ENCODE data around the gene ZDHHC4. TPM values are rescaled to one million over a fixed set of nuclear protein-coding genes. Genes with fewer than 3 reads are reported as not detected.
A peak's percentile ranks its signal among the peaks of the same experiment; 100 is the strongest.

ZDHHC4 gene
- total RNA-seq: 10 to 100 TPM; 68.8 to 97.3 (median 81.4) TPM

DNA sequence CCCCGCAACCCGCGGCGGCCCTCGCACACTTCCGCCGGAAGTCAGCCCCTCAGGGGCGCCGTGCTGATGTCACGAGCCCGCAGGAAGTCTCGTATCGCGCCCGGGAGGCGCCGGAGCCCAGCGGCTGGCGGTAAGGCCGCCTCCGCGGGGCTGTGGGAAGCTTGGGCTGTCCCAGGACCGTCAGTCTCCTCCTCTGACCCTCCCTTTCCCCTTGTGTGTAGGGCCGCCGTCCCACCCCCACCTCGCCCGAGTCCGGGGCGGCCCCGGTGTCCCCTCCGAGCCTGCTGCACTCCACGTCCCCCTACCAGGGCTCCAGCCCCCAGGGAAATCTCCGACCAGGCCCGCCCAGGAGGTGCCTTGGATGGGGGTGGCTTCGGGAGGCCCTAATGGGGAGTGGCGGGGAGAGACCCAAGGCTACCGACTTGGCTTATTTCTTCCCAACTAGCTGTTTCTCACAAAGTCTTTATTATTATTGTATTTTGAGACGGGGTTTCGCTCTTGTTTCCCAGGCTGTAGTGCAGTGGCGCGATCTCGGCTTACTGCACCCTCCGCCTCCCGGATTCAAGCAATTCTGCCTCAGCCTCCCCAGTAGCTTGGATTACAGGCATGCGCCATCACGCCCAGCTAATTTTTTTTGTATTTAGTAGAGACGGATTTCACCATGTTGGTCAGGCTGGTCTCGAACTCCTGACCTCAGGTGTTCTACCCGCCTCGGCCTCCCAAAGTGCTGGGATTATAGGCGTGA is at the start of gene ZDHHC4:
ZDHHC4 (plus strand) TSS at position 86 of the 745 bp plus-strand sequence. CDS start 3,108 bp downstream, outside the sequence.
- no peaks in the 10 kb centered on the region for H3K9me3 ChIP-seq
- H3K36me3 ChIP-seq: peaks cover 13 to 15% of the 10 kb centered on the region in 2 donors
- H3K27ac ChIP-seq: peak within 1 kb of the TSS; percentile 76 to 95 (median 92)
- peak; percentile 72 to 90 for TF ChIP-seq POLR2A (IDR thresholded peaks at IDR 0.05)
- TF ChIP-seq, protein P1, sequence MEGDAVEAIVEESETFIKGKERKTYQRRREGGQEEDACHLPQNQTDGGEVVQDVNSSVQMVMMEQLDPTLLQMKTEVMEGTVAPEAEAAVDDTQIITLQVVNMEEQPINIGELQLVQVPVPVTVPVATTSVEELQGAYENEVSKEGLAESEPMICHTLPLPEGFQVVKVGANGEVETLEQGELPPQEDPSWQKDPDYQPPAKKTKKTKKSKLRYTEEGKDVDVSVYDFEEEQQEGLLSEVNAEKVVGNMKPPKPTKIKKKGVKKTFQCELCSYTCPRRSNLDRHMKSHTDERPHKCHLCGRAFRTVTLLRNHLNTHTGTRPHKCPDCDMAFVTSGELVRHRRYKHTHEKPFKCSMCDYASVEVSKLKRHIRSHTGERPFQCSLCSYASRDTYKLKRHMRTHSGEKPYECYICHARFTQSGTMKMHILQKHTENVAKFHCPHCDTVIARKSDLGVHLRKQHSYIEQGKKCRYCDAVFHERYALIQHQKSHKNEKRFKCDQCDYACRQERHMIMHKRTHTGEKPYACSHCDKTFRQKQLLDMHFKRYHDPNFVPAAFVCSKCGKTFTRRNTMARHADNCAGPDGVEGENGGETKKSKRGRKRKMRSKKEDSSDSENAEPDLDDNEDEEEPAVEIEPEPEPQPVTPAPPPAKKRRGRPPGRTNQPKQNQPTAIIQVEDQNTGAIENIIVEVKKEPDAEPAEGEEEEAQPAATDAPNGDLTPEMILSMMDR (IDR thresholded peaks at IDR 0.05): no peak
- WGBS, 2 donors: 16 to 31% methylated on average over 29 to 50 of the region's 51 CpGs
- peaks cover 0 to 4% of the 10 kb centered on the region in 2 donors for H3K4me1 ChIP-seq
- intact Hi-C loops (cut with DNase I): no loop called here
- H3K4me3 ChIP-seq (replicated peaks in 1 of 3): peak within 1 kb of the TSS; percentile 46 to 100 (median 62)
- peak; percentile 89 to 91 for DNase-seq
- H3K27me3 ChIP-seq: no peaks in the 10 kb centered on the region

DNA sequence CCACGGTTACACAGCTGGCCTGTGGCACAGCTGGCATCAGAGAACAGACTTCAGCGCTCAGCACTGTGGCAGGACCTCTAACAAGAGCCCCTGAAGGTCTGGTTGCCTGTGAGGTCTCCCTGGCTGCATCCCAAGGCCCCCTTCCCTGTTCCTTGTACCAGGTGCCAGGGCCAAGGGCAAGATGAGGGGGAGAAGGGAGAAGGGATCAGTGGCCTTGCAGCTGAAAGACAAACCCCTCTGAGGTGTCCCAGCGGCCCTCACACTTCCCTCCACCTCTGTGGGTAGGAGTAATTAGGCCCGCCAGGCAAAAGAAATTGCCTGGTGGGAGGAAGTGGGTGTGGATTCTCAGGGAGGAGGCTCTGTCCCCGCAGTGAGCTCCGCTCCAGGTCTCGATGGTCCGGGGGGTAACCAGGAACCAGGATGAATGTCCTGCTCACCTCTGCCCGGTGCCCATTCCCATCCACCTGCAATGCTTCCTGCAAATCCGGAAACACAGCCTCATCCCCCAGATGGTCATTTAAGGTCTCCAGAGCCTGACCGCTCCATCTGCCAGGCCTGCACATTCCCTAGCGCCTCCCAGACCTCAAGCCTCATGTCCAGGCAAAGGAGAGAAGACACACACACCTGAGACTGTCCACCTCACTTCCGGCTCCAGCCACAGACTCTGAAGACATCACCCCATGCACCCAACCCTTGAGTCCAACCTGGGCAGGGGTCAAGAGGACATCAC is 48.7 kb upstream of the ZDHHC4 start:
- intact Hi-C loops (cut with DNase I): no loop called here
- WGBS, 2 donors: 71 to 73% methylated on average over 13 of the region's 13 CpGs

DNA sequence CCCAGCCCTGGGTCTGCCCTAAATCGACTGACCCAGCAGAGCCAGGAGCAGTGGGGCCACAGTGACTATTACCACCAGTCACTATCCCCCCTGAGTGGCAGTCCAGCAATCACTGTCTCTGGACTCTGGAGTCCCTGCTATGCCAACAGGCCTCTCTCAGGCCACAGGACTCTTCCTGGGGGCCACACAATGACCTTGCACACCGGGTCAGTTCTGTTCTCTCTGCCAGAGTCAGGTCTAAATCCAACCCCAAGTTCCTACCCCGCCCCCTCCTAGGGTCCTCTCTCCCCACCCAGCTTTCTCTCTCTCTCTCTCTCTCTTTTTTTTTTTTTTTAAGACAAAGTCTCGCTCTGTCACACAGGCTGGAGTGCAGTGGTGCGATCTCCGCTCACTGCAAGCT is 47.6 kb upstream of the ZDHHC4 start:
- H3K9me3 ChIP-seq: no peaks in the 10 kb centered on the region
- H3K27me3 ChIP-seq: peaks cover 3% of the 10 kb centered on the region
- DNase-seq: no peak
- TF ChIP-seq, protein P1 (IDR thresholded peaks at IDR 0.05): no peak
- H3K36me3 ChIP-seq: no peaks in the 10 kb centered on the region
- no peak overlapping the region for H3K27ac ChIP-seq
- H3K4me3 ChIP-seq (replicated peaks in 1 of 3): no peak overlapping the region
- peaks cover 4 to 13% of the 10 kb centered on the region in 2 donors for H3K4me1 ChIP-seq
- WGBS, 2 donors: 62 to 65% methylated on average over 6 of the region's 6 CpGs
- intact Hi-C loops (cut with DNase I): no loop called here

More for the DNA sequence above, 48.7 kb upstream of the ZDHHC4 start:
- no peak for TF ChIP-seq POLR2A (IDR thresholded peaks at IDR 0.05)
- TF ChIP-seq, protein P1 (IDR thresholded peaks at IDR 0.05): no peak
- H3K27me3 ChIP-seq: peaks cover 3% of the 10 kb centered on the region
- H3K4me3 ChIP-seq (replicated peaks in 1 of 3): no peak overlapping the region
- H3K9me3 ChIP-seq: no peaks in the 10 kb centered on the region
- no peak for DNase-seq
- peaks cover 4 to 13% of the 10 kb centered on the region in 2 donors for H3K4me1 ChIP-seq
- no peak overlapping the region for H3K27ac ChIP-seq
- no peaks in the 10 kb centered on the region for H3K36me3 ChIP-seq

DNA sequence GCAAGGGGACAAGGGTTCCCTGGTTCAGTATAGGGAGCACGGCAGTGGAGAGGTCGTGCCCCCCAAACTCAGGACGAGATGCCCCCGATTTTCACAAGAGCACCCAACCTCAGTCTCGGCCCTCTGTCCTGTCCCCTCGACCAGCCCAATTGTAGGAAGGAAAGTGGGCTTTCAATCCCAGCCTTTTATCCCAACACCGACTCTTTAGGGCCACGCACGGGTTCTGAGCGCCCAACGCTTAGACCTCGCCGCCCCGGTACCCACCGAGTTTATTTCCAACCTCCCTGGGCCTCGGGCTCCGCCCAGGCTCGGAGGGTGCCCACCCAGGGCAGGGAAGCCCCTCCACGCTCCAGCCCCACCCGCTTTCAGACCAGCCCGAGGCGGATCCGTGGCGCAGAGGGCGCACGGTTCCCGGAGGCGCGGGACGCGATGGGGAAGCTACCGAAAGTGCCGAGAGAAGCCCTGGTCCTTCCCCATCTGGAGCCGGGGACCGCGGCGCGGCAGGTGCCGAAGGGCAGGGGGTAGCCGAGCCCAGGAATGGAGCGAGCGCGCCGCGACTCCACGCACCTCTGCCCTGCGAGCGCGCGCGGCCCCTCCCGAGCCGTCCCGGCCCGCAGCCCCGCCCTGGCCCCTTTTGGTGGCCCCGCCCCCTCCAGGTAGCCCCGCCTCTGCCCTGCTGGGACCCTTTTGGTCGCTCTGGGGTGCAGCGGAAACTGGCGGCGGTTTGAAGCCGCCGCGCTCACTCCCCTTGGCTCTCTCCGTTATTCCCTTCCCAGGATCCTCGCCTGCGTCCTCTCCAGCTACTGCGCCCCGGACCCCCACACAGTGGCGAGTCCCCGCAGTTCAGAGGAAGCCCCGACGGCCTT is 46.4 kb upstream of the ZDHHC4 start:
- Histone ChIP-seq H3K27me3 (peaks cover 3% of the 10 kb centered on the region), H3K4me1 (peaks cover 4 to 13% of the 10 kb centered on the region in 2 donors), H3K36me3 (no peaks in the 10 kb centered on the region), H3K9me3 (no peaks in the 10 kb centered on the region), H3K4me3 (replicated peaks in 1 of 3) (peak overlapping the region in 1 of 3 donors; percentile 7), H3K27ac (no peak overlapping the region)
- intact Hi-C loops (cut with DNase I): no loop called here
- 2 to 8% methylated on average over 17 to 57 of the region's 74 CpGs for WGBS, 2 donors
- TF ChIP-seq, protein P1 (IDR thresholded peaks at IDR 0.05): no peak
- no peak for TF ChIP-seq POLR2A (IDR thresholded peaks at IDR 0.05)
- DNase-seq: no peak
